Measurements from ENCODE around the gene NEAT1.
A peak's percentile ranks its signal among the peaks of the same experiment; 100 is the strongest.

The NEAT1 gene

GRCh38 chr11:65418681-65419459 is 3.7 kb upstream of the NEAT1 start:
- DNase-seq (ENCODE audit: low read depth), result peak; percentile 99
- TF ChIP-seq POLR2A (IDR thresholded peaks at IDR 0.05; ENCODE audit: extremely low read depth, insufficient read length) (peak; percentile 38), MAX (IDR thresholded peaks at IDR 0.05; ENCODE audit: low read depth, low read length) (peak; percentile 95), MYC (IDR thresholded peaks at IDR 0.05; ENCODE audit: low read depth, low read length) (peak; percentile 83), CTCF (IDR thresholded peaks at IDR 0.05; ENCODE audit: low read depth, low read length) (no peak)
- peak overlapping the region; percentile 45 for H3K4me3 ChIP-seq (ENCODE audit: low read depth, low read length)

GRCh38 chr11:65419460-65419771 is 3.2 kb upstream of the NEAT1 start:
- peak overlapping the region; percentile 29 for H3K4me3 ChIP-seq (ENCODE audit: low read depth, low read length)
- TF ChIP-seq CTCF (IDR thresholded peaks at IDR 0.05; ENCODE audit: low read depth, low read length), result no peak
- no peak for TF ChIP-seq POLR2A (IDR thresholded peaks at IDR 0.05; ENCODE audit: extremely low read depth, insufficient read length)
- no peak for TF ChIP-seq MAX (IDR thresholded peaks at IDR 0.05; ENCODE audit: low read depth, low read length)
- TF ChIP-seq MYC (IDR thresholded peaks at IDR 0.05; ENCODE audit: low read depth, low read length), result no peak
- no peak for DNase-seq (ENCODE audit: low read depth)

GRCh38 chr11:65419772-65420481 is 2.7 kb upstream of the NEAT1 start:
- H3K4me3 ChIP-seq (ENCODE audit: low read depth, low read length), result no peak overlapping the region
- peak; percentile 65 for DNase-seq (ENCODE audit: low read depth)
- TF ChIP-seq CTCF (IDR thresholded peaks at IDR 0.05; ENCODE audit: low read depth, low read length) (no peak), POLR2A (IDR thresholded peaks at IDR 0.05; ENCODE audit: extremely low read depth, insufficient read length) (no peak), MYC (IDR thresholded peaks at IDR 0.05; ENCODE audit: low read depth, low read length) (no peak), MAX (IDR thresholded peaks at IDR 0.05; ENCODE audit: low read depth, low read length) (no peak)

GRCh38 chr11:65420506-65420905 is 2.1 kb upstream of the NEAT1 start:
- H3K4me3 ChIP-seq (ENCODE audit: low read depth, low read length), result no peak overlapping the region
- TF ChIP-seq CTCF (IDR thresholded peaks at IDR 0.05; ENCODE audit: low read depth, low read length), result no peak
- TF ChIP-seq POLR2A (IDR thresholded peaks at IDR 0.05; ENCODE audit: extremely low read depth, insufficient read length), result no peak
- no peak for TF ChIP-seq MYC (IDR thresholded peaks at IDR 0.05; ENCODE audit: low read depth, low read length)
- no peak for TF ChIP-seq MAX (IDR thresholded peaks at IDR 0.05; ENCODE audit: low read depth, low read length)
- no peak for DNase-seq (ENCODE audit: low read depth)

GRCh38 chr11:65420979-65421793 is 1.4 kb upstream of the NEAT1 start:
- H3K4me3 ChIP-seq (ENCODE audit: low read depth, low read length), result peak overlapping the region; percentile 59
- TF ChIP-seq CTCF (IDR thresholded peaks at IDR 0.05; ENCODE audit: low read depth, low read length), result no peak
- TF ChIP-seq MAX (IDR thresholded peaks at IDR 0.05; ENCODE audit: low read depth, low read length), result peak; percentile 75
- peak; percentile 69 for TF ChIP-seq MYC (IDR thresholded peaks at IDR 0.05; ENCODE audit: low read depth, low read length)
- TF ChIP-seq POLR2A (IDR thresholded peaks at IDR 0.05; ENCODE audit: extremely low read depth, insufficient read length), result peak; percentile 37
- peak; percentile 80 for DNase-seq (ENCODE audit: low read depth)

Measured in NB4 (cell line).